SHP77 treated with DMSO at 0.1 percent for 48 hours (cell line): ENCODE measurements around the gene ATG7.

ENCODE experiments used
- DNase-seq: peaks from one replicate; lab custom pipeline; 2025; lab: John Stamatoyannopoulos, UW

Gene ATG7

GRCh38 chr3:11362600-11362999 is 90.4 kb downstream of the ATG7 start:
- no peak for DNase-seq

GRCh38 chr3:11363715-11364114 is 91.5 kb downstream of the ATG7 start:
- DNase-seq = no peak

GRCh38 chr3:11364181-11364580 is 92.0 kb downstream of the ATG7 start:
- DNase-seq = no peak

- no peak for DNase-seq
Measured at GRCh38 chr3:11367143-11367693, 95.0 kb downstream of the ATG7 start.

- no peak for DNase-seq
Measured at GRCh38 chr3:11370191-11370590, 98.0 kb downstream of the ATG7 start.

GRCh38 chr3:11370966-11371365 is 98.8 kb downstream of the ATG7 start:
- no peak for DNase-seq

GRCh38 chr3:11371747-11372146 is 99.5 kb downstream of the ATG7 start:
- no peak for DNase-seq

GRCh38 chr3:11373235-11373634 is 101.0 kb downstream of the ATG7 start:
- DNase-seq = no peak

- no peak for DNase-seq
Measured at GRCh38 chr3:11373654-11374053, 101.5 kb downstream of the ATG7 start.

- DNase-seq = no peak
Measured at GRCh38 chr3:11375333-11376088, 103.3 kb downstream of the ATG7 start.

GRCh38 chr3:11377719-11378118 is 105.5 kb downstream of the ATG7 start:
- no peak for DNase-seq

- no peak for DNase-seq
Measured at GRCh38 chr3:11379238-11379823, 107.1 kb downstream of the ATG7 start.

- no peak for DNase-seq
Measured at GRCh38 chr3:11379824-11380701, 107.9 kb downstream of the ATG7 start.

- no peak for DNase-seq
Measured at GRCh38 chr3:11381141-11381540, 108.9 kb downstream of the ATG7 start.

GRCh38 chr3:11381563-11381962 is 109.4 kb downstream of the ATG7 start:
- no peak for DNase-seq

- DNase-seq = no peak
Measured at GRCh38 chr3:11382146-11382745, 110.0 kb downstream of the ATG7 start.

GRCh38 chr3:11384074-11384473 is 111.9 kb downstream of the ATG7 start:
- DNase-seq = no peak

GRCh38 chr3:11385326-11385725 is 113.1 kb downstream of the ATG7 start:
- DNase-seq = no peak

- no peak for DNase-seq
Measured at GRCh38 chr3:11385891-11386290, 113.7 kb downstream of the ATG7 start.

- no peak for DNase-seq
Measured at GRCh38 chr3:11386465-11387113, 114.4 kb downstream of the ATG7 start.

- DNase-seq = no peak
Measured at GRCh38 chr3:11389386-11390268, 117.4 kb downstream of the ATG7 start.
